ENCODE measurements around the gene SCAPER.
"Not testable (repeated sequence)": the region's sequence is repeated elsewhere in the genome, so short reads cannot be mapped to it uniquely, and the experiment has no call there.

The SCAPER gene

GRCh38 chr15:76299786-76300185 is 605.4 kb downstream of the SCAPER start:
- DNase-seq (ENCODE audit: extremely low read depth in 1 of 2, low read depth in 1 of 2): no peak

- DNase-seq (ENCODE audit: extremely low read depth in 1 of 2, low read depth in 1 of 2): no peak
These were observed 606.2 kb downstream of the SCAPER start for GRCh38 chr15:76298986-76299385.

GRCh38 chr15:76297951-76298350 is 607.2 kb downstream of the SCAPER start:
- not testable (repeated sequence) for DNase-seq (ENCODE audit: extremely low read depth in 1 of 2, low read depth in 1 of 2)

Data from activated CD8-positive, alpha-beta memory T cell treated with anti-CD3 and anti-CD28 coated beads for 1 hour (primary cell).